Effector memory CD8-positive, alpha-beta T cell (primary cell): ENCODE measurements around the gene GLT8D1.

Source experiments
- ATAC-seq: fragments of 150-1000 bp; cut with Tn5 transposase; replicated peaks from 2 replicates; pipeline ENCODE4 v1.10.0; 2021; ENCODE audit warnings: mild to moderate bottlenecking, moderate library complexity
- DNase-seq, 3 experiments: peaks; one replicate each; pipeline ENCODE4 v3.0.0; 2021
- H3K27ac Mint-ChIP-seq, 2 donors: one replicate each; pipeline ENCODE4 v1.8.0; 2022; ENCODE audit warnings: mild to moderate bottlenecking in 2 of 2, mixed read lengths in 2 of 2, moderate library complexity in 2 of 2
- H3K27me3 Mint-ChIP-seq, 2 donors: one replicate each; pipeline ENCODE4 v1.8.0; 2022; ENCODE audit warnings: mixed read lengths in 2 of 2
- H3K36me3 Mint-ChIP-seq: one replicate; pipeline ENCODE4 v1.8.0; 2022; ENCODE audit warnings: mild to moderate bottlenecking, moderate library complexity, mixed read lengths; ENCODE audit not compliant: insufficient read depth
- H3K4me1 Mint-ChIP-seq, 2 donors: one replicate each; pipeline ENCODE4 v1.8.0; 2022; ENCODE audit warnings: low read depth in 2 of 2, mixed read lengths in 2 of 2
- H3K4me3 Mint-ChIP-seq, 2 donors: one replicate each; pipeline ENCODE4 v1.8.0; 2022; ENCODE audit warnings: mild to moderate bottlenecking in 2 of 2, mixed read lengths in 2 of 2, moderate library complexity in 2 of 2
- H3K9me3 Mint-ChIP-seq, 2 donors: one replicate each; pipeline ENCODE4 v1.8.0; 2022; ENCODE audit warnings: mixed read lengths in 2 of 2

The GLT8D1 gene

DNA sequence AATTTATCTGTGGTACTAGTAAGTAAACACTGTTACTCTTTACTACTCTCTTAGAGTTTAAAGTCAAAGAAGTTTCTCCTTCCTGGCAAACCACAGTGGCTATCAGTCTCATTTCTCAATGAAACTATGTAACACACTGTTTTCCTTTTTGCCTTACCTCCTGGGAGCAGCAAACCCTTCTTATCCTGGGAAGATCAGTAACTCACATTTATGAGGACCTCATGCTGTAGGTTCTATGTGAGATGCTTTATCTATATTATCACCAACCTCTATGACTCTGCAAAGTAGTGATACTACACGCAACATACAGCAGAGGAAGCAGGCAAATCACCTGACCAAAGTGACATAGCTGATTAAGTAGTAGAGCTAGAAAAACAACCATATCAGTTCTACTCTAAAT lies 55.2 kb downstream of the GLT8D1 start:
- Mint-ChIP-seq H3K36me3 (peaks cover 68% of the 10 kb centered on the region), H3K9me3 (no peaks in the 10 kb centered on the region), H3K4me3 (no peak overlapping the region), H3K27ac (peak overlapping the region; percentile 53 to 55), H3K4me1 (peaks cover 0 to 3% of the 10 kb centered on the region in 2 donors), H3K27me3 (no peaks in the 10 kb centered on the region)
- DNase-seq (no peak), ATAC-seq (no peak)

DNA sequence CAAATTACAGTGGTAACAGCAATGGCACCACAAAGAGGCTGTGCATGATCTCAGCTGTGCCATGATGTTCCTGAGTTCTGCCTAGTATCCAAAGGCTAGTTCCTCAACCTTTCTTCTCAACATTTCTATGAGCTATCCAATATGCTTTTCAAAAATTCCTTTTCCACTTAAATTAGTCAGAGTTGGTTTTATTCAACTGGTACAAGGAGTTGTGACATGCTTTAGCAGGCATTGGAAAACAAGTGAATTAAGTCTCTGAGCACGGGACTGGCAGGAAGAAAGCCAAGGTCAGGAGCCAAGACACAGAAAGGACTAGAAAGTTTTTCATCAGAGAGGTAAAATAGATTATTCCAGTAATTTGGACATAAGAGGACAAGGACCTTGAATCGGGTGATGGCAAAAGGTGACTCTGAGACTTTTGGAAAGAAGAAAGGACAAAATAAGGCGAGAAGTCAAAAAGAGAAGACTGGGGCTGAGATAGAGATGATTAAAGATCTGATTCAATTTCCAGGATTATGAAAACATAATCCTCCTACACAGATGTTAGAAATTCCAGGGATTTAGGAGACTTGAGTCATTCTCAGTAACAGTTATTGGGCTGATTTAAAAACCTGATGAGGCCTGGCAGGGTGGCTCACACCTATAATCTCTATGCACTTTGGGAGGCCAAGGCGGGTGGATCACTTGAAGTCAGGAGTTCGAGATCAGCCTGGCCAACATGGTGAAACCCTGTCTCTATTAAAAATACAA lies 56.0 kb downstream of the GLT8D1 start:
- H3K36me3 Mint-ChIP-seq, result peaks cover 74% of the 10 kb centered on the region
- ATAC-seq (no peak), DNase-seq (no peak)
- peaks cover 0 to 3% of the 10 kb centered on the region in 2 donors for H3K4me1 Mint-ChIP-seq
- peak overlapping the region; percentile 53 to 55 for H3K27ac Mint-ChIP-seq
- no peak overlapping the region for H3K4me3 Mint-ChIP-seq
- H3K9me3 Mint-ChIP-seq, result no peaks in the 10 kb centered on the region
- H3K27me3 Mint-ChIP-seq, result no peaks in the 10 kb centered on the region

DNA sequence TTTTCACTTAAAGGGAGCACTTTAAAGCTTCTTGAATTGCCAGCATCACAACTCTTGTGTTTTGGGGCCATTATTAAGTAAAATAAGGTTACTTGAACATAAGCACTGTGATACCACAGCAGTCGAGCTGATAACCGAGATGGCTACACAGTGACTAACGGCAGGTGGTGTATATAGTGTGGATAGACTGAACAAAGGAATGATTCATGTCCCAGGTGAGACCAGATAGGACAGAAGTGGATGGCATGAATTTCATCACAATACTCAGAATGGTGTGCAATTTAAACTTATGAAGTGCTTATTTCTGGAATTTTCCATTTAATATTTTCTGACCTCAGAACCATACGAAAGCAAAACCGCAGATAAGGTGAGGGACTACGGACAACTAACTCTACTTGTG lies 60.0 kb downstream of the GLT8D1 start:
- Mint-ChIP-seq H3K4me3 (no peak overlapping the region), H3K4me1 (peaks cover 0 to 3% of the 10 kb centered on the region in 2 donors)
- DNase-seq, result no peak

More for the DNA sequence above, 60.0 kb downstream of the GLT8D1 start:
- Mint-ChIP-seq H3K36me3 (peaks cover 79% of the 10 kb centered on the region), H3K27ac (no peak overlapping the region), H3K9me3 (no peaks in the 10 kb centered on the region), H3K27me3 (no peaks in the 10 kb centered on the region)
- ATAC-seq, result no peak
